HTERT RPE-1 (cell line): ENCODE measurements around the gene VMAC.
"Not testable (repeated sequence)": the region's sequence is repeated elsewhere in the genome, so short reads cannot be mapped to it uniquely, and the experiment has no call there.

Experiments used
- in situ Hi-C: fragments of 300-500 bp; cut with MboI; formaldehyde crosslinking; loops from 4 replicates; pipeline ENCODE4 v1.14.3; 2020; ENCODE audit warnings: low sequenced_read_pairs

The VMAC gene

DNA sequence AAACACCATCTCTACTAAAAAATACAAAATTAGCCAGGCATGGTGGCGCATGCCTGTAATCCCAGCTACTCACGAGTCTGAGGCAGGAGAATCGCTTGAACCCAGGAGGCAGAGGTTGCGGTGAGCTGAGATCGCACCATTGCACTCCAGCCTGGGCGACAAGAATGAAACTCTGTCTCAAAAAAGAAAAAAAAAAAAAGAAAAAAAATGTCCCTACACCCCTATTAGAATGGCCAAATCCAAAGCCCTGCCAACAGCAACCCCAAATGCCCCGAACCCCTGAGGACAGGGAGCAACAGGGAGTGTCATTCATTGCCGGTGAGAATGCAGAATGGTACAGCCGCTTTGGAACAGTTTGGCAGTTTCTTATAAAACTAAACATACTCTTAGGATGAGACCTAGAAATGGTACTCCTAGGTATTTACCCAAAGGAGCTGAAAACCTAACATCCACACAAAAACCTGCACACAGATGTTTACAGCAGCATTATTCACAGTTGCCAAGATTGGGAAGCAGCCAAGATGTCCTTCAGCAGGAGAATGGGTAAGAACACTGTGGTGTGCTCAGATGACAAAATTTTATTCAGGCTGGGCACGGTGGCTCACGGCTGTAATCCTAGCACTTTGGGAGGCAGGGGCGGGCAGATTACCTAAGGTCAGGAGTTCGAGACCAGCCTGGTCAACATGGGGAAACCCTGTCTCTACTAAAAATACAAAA lies 21.4 kb upstream of the VMAC start:
- in situ Hi-C loops: not testable (repeated sequence)

GRCh38 chr19:5884065-5884811 lies 20.4 kb upstream of the VMAC start:
- in situ Hi-C loops: not testable (repeated sequence)

DNA sequence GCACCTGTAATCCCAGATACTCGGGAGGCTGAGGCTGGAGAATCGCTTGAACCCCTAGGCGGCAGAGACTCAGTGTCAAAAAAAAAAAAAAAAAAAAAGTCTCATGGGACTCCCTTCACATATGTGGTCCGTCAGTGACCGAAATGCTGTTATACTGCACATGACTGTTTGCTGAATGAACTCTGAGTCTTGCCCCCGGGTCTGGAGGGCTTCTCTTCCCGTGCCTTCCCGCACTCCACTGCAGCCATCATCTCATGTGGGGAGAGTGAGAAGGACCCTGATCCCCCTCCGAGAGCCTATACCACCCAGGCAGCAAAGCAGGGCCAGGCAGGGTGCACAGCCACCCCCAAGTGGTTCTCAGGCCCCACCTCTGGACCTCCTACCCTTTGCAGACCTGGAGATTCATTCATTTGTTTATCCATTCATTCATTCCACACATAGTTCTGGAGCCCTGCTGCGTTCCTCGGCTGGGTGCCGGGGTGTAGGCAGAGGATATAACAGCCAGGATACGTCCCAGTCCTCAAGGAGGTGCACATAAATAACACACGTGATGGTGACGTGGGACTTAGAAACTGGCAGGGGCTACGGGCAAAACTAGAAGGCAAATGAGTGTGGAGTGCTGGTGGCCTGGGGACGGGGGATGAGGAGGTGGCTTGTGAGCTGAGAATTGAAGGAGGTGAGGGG lies 15.2 kb upstream of the VMAC start:
- in situ Hi-C loops: no loop called here

DNA sequence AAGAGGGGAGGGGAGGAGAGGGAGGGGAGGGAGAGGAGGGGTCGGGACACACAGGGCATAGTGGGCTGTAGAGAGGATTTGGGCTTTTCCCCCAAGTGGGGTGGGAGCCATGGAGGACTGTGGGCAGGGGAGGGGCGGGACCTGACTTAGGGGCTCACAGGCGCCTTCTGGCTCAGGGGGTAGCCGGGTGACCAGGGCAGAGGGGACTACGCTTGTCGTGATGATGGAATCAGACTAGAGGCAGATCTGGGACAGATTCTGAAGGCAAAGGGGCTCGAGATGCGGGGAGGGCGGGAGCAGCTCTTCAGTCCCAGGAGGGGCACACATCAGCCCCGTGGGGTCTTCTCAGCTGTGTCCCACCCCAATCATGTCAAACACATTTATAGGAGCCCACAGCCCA lies 14.6 kb upstream of the VMAC start:
- in situ Hi-C loops: no loop called here

DNA sequence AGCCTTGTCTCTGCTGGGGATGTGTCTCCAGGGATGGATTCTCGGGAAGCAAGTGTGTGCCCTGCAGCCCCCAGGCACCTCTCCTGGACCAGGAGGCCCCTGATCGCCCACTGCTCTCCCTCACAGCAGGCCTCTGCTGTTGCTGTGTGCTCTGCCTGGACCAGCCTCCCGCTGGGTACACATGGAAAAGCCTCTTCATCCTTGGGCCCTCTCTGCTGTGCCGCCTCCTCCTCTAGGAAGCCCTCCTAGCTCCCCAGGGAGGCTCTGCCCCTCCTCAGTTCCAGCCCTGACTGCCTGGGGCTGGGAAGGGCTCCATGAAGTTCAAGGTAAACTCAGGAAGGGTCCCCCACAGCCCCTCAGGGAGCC lies 13.1 kb upstream of the VMAC start:
- in situ Hi-C loops: no loop called here

GRCh38 chr19:5891938-5892771 lies 12.5 kb upstream of the VMAC start:
- in situ Hi-C loops: no loop called here

- in situ Hi-C loops: no loop called here
These were observed 11.8 kb upstream of the VMAC start for GRCh38 chr19:5892772-5893275.

GRCh38 chr19:5893296-5893903 lies 11.3 kb upstream of the VMAC start:
- in situ Hi-C loops: no loop called here

GRCh38 chr19:5893907-5894703 lies 10.6 kb upstream of the VMAC start:
- in situ Hi-C loops: no loop called here

GRCh38 chr19:5894704-5895349 lies 9.8 kb upstream of the VMAC start:
- in situ Hi-C loops: no loop called here

DNA sequence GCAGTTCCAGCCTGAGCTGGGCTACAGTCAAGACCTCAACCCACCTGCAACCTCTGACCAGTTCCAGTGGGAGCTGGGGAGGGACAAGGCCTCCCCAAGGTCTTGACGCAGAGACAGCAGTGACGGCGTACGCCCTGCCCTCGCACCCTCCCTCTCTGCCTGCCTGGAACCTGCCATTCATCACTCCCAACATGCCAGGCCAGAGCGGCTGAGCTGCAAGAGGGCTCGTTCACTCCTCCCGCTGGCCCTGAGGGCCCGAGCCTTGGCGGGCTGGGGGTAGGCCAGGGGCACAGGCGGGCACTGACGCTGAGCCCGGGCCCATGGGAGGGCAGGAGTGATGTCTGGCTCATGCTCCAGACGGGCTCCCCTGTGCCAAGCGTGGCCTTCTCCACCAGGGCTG lies 9.3 kb upstream of the VMAC start:
- in situ Hi-C loops: no loop called here

- in situ Hi-C loops: no loop called here
These were observed 8.8 kb upstream of the VMAC start for GRCh38 chr19:5895890-5896289.

DNA sequence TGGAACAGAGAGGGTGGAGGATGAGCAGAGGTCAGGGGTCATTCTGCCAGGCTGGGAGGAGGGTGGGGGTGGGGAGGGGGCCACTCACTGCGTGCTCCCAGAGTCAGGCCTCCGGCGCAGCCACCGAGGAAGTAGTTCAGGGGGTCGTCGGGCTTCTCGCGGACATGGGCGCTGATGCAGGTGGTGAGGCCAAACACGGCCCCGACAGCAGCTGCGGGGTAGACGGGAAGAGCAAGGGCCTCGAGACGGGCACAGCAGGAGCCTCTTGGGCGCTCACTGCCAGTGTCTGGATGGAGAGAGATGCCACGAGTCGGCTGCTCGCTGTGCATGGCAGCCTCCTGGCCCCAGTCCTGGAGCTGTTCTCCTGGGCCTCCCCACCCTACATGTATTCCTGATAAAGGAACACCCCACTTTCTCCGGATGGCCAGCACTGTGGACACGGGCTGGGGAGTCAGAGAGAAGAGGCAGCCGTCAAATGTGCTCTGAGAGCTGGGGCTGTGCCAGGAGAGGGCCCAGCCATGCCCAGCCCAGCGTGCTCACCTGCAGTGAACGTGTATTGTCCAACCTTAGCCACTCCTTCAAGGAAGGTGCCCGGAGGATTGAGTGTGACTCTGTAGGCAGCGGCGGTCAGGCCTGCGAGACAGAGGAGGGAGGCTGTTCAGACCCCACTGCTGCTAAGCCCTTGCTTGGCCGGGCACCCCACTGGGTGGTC lies 8.2 kb upstream of the VMAC start:
- in situ Hi-C loops: no loop called here

- in situ Hi-C loops: no loop called here
These were observed 7.3 kb upstream of the VMAC start for GRCh38 chr19:5897189-5897969.

DNA sequence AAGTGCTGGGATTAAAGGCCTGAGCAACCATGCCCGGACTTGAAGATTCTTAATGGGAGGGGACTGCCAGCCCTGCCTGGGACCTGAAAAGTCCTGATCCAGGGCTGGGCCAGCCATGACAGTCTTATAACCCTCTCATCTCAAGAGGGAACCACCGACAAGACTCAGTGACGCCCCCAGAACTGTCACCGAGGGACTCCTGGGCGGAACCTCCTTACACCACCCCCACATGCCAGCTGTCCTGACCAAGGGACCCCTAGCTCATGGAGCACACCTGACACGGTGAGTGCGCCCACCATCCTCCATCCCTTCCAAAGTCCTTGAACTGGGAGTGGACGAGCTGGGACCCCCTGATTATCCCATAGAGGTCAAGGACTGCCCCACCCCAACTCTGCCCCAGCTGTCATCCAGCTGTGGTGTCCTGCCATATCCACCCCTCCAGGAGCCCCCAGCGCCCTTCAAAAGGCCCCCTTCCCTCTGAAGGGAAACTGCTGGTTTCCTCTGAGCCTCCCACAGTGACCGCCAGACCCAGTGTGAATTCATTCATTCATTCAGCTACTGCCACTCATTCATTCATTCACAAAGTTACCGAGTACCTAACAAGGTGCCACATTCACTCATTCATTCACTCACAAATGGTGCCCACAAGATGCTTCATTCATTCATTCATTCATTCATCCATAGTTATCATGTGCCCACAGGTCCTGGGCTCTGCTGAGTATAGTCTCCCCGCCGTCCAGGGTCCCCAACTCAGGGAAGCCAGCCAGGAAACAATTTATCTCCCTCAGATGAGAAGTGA lies 4.7 kb upstream of the VMAC start:
- in situ Hi-C loops: no loop called here

- in situ Hi-C loops: no loop called here
These were observed 3.7 kb upstream of the VMAC start for GRCh38 chr19:5900976-5901375.

- in situ Hi-C loops: no loop called here
These were observed 1.5 kb upstream of the VMAC start for GRCh38 chr19:5903056-5903623.
